ENCODE data around the gene CCR5AS.

GRCh38 chr3:46353647-46354410, 53.0 kb downstream of the CCR5AS start, which contains the start of gene CCR2:
- no peak for TF ChIP-seq CTCF (IDR thresholded peaks at IDR 0.05; ENCODE audit: control extremely low read depth in 1 of 3, insufficient read depth in 1 of 3, low read depth in 1 of 3, low read length in 3 of 3)
- no peak for TF ChIP-seq KDM1A (IDR thresholded peaks at IDR 0.05; ENCODE audit: borderline replicate concordance, low read length)
- TF ChIP-seq CHD2 (IDR thresholded peaks at IDR 0.05; ENCODE audit: low read length) = no peak
- TF ChIP-seq ZNF274 (IDR thresholded peaks at IDR 0.05; ENCODE audit: borderline replicate concordance, extremely low read depth, low read length) = no peak
- TF ChIP-seq SIX5 (IDR thresholded peaks at IDR 0.05; ENCODE audit: low read depth, low read length) = no peak
- TF ChIP-seq MAX (IDR thresholded peaks at IDR 0.05) = no peak
- no peak for TF ChIP-seq NANOG (IDR thresholded peaks at IDR 0.05; ENCODE audit: insufficient read depth, low read depth, low read length, poor library complexity, severe bottlenecking)
- no peak for TF ChIP-seq TEAD4 (IDR thresholded peaks at IDR 0.05; ENCODE audit: low read depth, low read length)
- TF ChIP-seq FOSL1 (IDR thresholded peaks at IDR 0.05; ENCODE audit: insufficient read depth, low read depth, low read length) = no peak
- TF ChIP-seq POLR2A (IDR thresholded peaks at IDR 0.05; ENCODE audit: control extremely low read depth in 1 of 2, low read depth in 2 of 2, low read length in 2 of 2) = no peak
- no peak for TF ChIP-seq RBBP5 (IDR thresholded peaks at IDR 0.05; ENCODE audit: borderline replicate concordance, low read depth, low read length)
- no peak for TF ChIP-seq EZH2 (IDR thresholded peaks at IDR 0.05; ENCODE audit: low read depth, low read length, severe bottlenecking)
- TF ChIP-seq SP4 (IDR thresholded peaks at IDR 0.05; ENCODE audit: low read length) = no peak
